HTERT RPE-1 (cell line): ENCODE data around the gene ECM1.

Experiments
- in situ Hi-C: fragments of 300-500 bp; cut with MboI; formaldehyde crosslinking; loops from 4 replicates; pipeline ENCODE4 v1.14.3; 2020; ENCODE audit warnings: low sequenced_read_pairs

ECM1 gene

GRCh38 chr1:150511985-150512660, 4.2 kb downstream of the ECM1 start:
- in situ Hi-C loops, result no loop called here

GRCh38 chr1:150512846-150513245, 4.9 kb downstream of the ECM1 start:
- in situ Hi-C loops, result no loop called here

- in situ Hi-C loops, result no loop called here
These were observed 5.5 kb downstream of the ECM1 start for GRCh38 chr1:150513351-150513791.

- in situ Hi-C loops, result no loop called here
These were observed 6.4 kb downstream of the ECM1 start for GRCh38 chr1:150514260-150514659.

- in situ Hi-C loops, result no loop called here
These were observed 7.0 kb downstream of the ECM1 start for GRCh38 chr1:150514913-150515327.

GRCh38 chr1:150515328-150516049, 7.6 kb downstream of the ECM1 start, which contains the start of gene FALEC:
FALEC (plus strand) TSS chr1:150515752.
- in situ Hi-C loops, result no loop called here

GRCh38 chr1:150516050-150516591, 8.2 kb downstream of the ECM1 start:
- in situ Hi-C loops, result no loop called here

- in situ Hi-C loops, result no loop called here
These were observed 8.7 kb downstream of the ECM1 start for GRCh38 chr1:150516616-150517015.

- in situ Hi-C loops, result no loop called here
These were observed 13.5 kb downstream of the ECM1 start for GRCh38 chr1:150521196-150521968.

GRCh38 chr1:150525348-150525747, 17.4 kb downstream of the ECM1 start:
- in situ Hi-C loops, result no loop called here

GRCh38 chr1:150528196-150528595, 20.3 kb downstream of the ECM1 start:
- in situ Hi-C loops, result no loop called here

- in situ Hi-C loops, result no loop called here
These were observed 21.1 kb downstream of the ECM1 start for GRCh38 chr1:150529017-150529416.

- in situ Hi-C loops, result no loop called here
These were observed 22.7 kb downstream of the ECM1 start for GRCh38 chr1:150530491-150531159.

GRCh38 chr1:150532860-150533259, 25.0 kb downstream of the ECM1 start:
- in situ Hi-C loops, result no loop called here

- in situ Hi-C loops, result no loop called here
These were observed 26.1 kb downstream of the ECM1 start for GRCh38 chr1:150534002-150534401.

- in situ Hi-C loops, result no loop called here
These were observed 27.8 kb downstream of the ECM1 start for GRCh38 chr1:150535511-150536287.

- in situ Hi-C loops, result no loop called here
These were observed 29.2 kb downstream of the ECM1 start for GRCh38 chr1:150536836-150537731.

- in situ Hi-C loops, result no loop called here
These were observed 30.1 kb downstream of the ECM1 start for GRCh38 chr1:150537732-150538684.
